NCI-H1417 treated with DMSO at 0.1 percent for 48 hours (cell line): ENCODE data around the gene TRIM59.
"Not testable (repeated sequence)": the region's sequence is repeated elsewhere in the genome, so short reads cannot be mapped to it uniquely, and the experiment has no call there.

Source experiments
- DNase-seq: peaks from one replicate; lab custom pipeline; 2025; lab: John Stamatoyannopoulos, UW

Gene TRIM59

DNA sequence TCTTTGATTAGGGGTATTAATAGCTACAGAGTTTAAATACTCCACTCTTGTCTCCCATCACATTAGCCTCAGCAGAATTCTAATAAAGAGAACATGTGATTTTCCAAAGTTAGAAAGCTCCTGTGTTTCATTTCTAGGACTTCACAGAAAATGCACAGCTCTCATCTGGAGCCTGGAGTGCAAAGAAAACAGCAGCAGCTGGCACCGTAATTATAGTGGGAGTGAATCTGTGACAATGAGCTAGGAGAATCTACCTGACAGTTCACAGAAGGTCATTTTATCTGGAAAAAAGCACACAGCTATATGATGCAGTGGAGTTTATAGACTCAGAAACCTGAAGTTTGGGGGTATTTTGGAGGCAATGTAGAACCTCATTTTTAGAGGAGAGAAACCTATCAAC is 5.4 kb upstream of the TRIM59 start:
- peak; percentile 70 for DNase-seq

DNA sequence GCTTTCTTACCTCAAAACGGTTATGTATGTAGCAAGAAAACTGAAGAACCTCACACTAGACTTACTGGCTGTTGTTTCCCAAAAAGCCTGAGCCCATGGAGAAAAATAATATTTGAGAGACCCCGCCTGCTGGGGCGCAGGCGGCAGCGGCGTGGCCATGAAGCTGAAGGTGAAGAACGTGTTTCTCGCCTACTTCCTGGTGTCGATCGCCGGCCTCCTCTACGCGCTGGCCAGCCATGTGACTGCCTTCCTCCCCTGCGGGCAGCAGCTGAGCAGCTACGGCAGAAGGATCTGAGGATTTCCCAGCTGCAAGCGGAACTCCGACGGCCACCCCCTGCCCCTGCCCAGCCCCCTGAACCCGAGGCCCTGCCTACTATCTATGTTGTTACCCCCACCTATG is 2.7 kb upstream of the TRIM59 start:
- DNase-seq: not testable (repeated sequence)

DNA sequence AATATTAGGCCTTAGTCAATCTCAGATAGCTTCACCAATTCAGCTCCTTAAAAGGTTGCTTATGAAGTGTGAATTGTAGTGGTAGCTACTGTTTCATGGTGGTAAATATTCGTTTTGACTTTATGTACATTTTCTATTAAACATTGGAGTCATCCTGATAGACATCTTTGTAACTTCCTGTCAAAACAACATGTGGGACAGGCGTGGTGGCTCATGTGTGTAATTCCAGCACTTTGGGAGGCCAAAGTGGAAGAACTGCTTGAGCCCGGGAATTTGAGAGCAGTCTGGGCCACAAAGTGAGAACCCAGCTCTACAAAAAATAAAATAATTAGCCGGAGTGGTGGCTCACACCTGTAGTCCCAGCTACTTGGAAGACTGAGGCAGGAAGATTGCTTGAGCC is 2.0 kb upstream of the TRIM59 start:
- DNase-seq: no peak

DNA sequence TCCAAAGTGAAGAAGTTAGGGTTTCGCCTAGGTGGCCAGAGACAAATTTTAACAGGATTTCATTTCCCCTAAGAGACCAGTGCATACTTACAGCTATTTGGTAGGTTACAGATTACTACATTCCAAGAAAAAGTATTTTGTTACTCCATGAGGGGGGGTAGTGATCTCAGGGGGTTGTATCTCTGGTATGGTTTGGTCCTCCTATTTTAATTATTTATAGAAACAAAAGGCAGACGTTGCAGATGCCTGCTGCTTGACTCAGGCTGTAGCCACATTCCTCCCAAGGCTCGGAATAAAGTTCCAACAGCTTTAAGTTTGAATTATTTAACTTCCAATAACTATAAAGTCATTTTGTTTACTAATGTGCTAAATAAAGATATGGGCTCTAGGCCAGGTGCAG is 1.3 kb upstream of the TRIM59 start:
- DNase-seq: no peak

DNA sequence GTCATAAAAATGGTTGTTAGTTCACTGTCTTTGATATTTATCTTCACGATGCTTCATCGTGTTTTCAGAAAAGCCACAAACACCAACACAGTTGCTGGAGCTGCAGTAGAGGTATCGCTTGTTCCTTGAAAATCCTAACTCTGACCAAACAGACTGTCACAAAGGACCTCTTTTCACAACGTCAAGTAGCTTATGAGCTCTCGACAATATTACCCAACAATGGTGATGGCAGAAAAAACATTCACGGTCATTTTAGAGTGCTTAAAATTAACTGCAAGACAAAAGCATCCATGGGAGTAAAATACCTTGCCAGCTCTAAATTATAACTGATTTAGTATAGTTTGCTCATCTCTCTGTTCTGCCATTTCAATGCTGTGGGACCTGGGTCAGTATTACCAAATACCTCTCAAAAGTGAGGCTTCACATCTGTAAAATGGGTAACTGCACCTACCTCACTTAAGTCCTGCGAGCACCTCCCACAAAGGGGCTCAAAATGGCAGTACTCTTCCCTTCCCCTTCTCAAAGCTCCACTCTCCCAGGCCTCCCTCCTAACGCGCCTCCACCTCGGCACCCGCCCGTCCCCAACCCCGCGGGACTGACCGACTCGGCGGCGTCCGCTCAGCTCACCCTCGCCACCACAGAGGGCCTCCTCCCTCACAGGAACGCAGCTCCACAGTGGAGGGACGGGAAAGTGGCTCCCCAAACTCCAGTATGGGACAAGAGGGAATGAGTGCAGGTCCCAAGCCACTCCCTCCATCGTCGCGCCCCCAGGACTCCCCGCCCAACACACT is 546 bp downstream of the TRIM59 start:
- DNase-seq: no peak

DNA sequence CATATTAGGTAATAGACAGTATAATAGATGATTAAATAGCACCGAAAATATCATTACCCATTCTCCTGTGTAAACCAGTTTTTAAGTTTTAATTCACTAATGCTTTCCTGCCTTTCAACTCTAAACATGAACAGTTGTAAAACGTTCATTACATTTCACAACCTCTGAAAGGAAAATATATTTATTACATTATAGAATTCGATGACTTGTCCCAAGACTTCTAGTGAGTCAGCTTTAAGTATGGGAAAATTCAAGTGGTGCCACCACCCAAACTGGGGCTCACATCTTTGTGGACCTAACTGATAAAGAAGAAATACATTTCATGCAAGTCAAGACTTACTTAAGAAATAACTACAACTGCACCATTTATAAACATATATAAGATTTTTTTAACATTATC is 2.0 kb downstream of the TRIM59 start:
- no peak for DNase-seq

DNA sequence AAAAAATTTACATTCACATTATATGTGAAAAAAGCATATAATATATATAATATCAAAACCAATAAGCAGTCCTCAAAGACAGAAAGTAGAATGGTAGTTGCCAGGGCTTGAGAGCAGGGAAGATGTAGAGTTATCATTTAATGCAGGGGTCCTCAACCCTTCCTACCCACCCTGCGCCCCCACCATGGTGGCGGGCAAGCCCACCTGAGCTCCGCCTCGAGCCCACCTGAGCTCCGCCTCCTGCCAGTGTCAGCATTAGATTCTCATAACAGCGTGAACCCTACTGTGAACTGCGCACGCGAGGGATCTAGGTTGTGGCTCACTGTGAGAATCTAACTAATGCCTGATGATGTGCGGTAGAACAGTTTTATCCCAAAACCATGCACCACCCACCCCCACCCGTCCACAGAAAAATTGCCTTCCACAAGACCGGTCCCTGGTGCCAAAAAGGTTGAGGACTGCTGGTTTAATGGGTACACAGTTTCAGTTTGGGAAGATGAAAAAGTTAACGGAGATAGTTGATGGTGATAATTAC is 3.0 kb downstream of the TRIM59 start:
- no peak for DNase-seq

DNA sequence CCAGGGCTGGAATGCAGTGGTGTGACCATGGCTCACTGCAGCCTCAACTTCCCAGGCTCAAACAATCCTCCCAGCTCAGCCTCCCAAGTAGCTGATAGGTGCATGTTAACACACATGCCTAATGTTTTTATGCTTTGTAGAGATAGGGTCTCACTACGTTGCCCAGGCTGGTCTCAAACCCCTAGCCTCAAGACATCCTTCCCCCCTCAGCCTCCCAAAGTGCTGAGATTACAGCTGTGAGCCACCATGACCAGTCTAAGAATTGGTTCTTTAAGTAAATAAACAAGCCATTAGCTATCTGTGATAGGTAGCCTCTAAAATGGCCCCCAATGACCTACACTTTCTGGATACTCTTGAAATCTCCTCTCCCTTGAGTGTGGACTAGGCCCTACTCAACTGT is 3.7 kb downstream of the TRIM59 start:
- DNase-seq: no peak

DNA sequence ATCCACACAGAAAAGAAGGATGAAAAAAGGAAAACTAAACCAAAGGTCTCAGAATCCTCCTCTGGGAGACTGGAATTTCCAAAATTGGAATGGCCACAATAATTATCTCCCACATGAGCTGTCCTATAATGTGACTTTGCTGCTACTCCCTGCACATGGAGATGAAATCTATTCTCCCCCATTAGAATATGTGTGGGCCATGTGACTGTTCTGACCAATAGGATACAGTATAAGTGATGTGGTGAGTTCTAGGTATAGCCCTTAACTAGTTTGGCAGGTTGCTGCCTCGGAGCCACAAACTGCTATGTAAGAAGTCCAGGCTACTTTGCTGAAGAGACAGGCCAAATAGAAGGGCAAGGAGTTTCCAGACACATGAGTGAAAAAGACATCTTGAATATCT is 5.2 kb downstream of the TRIM59 start:
- no peak for DNase-seq

DNA sequence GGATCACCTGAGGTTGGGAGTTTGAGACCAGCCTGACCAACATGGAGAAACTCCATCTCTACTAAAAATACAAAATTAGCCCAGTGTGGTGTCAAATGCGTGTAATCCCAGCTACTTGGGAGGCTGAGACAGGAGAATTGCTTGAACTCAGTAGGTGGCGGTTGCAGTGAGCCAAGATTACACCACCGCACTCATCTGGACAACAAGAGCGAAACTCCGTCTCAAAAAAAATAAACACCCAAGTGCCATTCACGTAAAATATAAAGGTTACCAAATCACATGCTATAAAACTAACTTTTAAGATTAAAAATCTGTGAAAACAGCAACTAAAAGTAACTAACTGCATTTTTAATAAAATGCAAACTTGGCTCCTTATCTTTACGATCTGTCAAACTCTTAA is 8.9 kb downstream of the TRIM59 start:
- no peak for DNase-seq

DNA sequence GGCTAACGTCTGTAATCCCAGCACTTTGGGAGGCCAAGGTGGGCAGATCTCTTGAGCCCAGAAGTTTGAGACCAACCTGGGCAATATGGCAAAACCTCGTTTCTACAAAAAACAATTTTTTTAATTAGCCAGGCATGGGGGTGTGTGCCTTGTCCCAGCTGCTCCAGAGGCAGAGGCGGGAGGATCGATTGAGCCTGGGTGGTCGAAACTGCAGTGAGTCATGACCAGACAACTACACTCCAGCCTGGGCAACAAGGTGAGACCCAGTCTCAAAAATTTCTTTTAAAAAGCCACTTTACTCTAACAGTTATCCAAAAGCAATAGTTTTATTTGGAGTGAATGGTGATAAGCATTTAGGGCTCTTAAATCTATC is 12.5 kb downstream of the TRIM59 start:
- DNase-seq: no peak

DNA sequence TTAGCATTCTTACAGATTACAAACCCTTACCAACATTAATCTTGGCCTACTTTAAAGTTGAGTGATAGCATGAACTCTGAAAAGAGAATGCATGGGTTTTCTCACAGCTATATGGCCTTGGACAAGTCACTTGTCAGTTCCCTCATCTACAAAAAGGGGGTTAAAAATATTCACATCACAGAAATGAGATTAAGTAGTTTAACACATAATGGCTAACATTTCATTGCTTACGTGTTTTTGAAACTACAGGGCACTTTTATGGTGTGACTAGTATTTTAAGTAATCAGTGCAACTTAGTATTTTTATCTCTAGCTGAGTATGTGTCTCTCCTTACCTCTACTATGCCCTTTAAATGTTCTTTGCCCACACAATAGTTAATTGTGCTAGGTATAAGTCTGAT is 13.8 kb downstream of the TRIM59 start:
- no peak for DNase-seq

DNA sequence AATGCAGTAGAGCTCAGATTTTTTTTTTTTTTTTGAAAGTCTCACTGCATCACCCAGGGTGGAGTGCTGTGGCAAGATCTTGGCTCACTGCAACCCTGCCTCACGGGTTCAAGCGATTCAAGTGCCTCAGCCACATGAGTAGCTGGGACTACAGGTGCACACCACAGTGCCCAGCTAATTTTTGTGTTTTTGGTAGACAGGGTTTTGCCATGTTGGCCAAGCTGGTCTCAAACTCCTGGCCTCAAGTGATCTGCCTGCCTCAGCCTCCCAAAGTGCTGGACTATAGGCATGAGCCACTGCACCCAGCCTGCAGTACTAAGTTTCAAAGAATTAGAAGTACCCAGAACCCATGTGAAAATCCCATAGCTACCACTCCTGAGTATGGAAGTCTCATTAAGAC is 14.5 kb downstream of the TRIM59 start:
- no peak for DNase-seq

DNA sequence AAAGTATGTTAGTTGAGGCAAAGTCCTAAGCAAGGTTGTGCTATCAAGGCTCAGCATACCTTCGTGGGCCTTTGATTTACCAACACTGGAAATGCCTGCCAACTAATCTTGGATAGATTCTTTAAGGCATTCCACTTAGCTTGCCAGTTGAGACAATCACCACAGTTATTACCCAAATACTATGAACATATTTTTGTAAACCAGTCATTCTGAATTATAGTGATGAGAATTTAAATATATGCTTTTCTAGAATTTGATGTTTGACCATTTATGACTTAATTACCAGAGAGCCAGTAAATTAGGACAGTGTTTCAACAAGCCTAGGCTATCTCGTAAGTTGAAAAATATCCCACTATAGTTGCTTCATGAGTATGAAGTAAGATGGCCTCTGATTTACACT is 15.5 kb downstream of the TRIM59 start:
- DNase-seq: no peak

DNA sequence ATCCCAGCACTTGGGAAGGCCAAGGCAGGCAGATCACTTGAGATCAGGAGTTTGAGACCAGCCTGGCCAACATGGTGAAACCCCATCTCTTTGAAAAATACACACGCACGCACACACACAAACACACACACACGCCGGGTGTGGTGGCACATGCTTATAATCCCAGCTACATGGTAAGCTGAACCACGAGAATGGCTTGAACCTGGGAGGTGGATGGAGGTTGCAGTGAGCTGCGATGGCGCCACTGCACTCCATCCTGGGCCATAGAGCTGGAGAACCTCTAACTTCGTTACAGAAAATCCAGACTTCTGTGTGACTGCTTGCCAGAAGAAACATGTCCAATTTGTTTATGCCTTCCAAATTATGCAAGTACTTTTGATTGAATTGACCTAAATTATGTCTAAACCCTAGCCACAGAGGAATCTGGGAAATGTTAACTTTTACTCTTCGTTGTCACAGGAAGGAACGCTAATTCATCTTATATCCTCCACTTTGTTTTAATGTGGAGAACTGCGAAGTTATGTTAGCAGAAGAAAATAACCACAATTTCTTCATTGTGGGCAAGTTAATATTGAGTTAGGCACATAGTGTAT is 21.7 kb downstream of the TRIM59 start:
- DNase-seq: no peak

DNA sequence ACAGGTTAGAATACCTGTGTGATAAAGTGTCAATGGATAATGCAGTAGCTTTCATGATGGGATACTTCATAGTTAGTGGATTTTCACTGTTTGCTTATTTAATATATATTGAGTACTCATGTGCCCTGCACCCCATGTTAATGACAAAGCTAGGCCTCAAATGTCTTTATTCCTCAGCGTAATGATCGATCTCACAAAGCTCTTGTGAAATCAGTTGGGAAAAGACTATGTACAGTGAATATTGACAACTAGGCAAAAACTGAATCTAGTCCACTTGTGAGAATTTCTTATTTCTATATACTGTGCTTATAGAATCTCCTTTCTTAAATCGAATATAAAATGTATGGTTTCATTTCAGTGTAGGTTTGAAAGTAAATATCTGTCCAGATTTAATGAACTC is 32.3 kb downstream of the TRIM59 start:
- no peak for DNase-seq

DNA sequence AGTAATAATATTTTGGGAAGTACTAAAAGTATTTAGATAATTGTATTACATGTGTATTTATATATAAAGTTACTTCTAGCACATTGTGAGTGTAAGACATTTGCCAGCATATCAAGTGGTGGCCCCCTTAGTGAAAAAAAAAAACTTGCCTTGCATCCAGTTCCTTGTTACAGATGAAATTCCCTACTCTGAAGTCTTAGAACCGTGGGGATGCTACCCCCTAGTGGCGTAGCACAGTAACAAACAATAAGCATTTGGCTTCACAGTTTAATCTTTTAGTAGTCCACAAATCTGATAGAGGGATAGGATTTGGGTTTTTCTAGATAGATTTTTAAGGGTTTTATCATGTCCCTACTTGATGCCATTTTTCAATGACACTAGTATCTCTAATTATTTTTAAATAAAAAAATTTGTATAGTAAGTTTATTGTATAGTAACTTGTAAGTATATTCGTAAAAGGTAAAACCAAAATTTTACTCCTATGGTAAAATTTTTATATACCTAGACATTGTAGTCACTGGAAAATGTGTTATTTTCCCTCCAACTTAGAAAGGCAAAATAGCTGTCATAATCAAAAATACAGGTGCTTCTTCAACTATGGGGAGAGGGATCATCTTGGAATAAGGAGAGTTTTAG is 35.9 kb downstream of the TRIM59 start:
- DNase-seq: peak; percentile 62

DNA sequence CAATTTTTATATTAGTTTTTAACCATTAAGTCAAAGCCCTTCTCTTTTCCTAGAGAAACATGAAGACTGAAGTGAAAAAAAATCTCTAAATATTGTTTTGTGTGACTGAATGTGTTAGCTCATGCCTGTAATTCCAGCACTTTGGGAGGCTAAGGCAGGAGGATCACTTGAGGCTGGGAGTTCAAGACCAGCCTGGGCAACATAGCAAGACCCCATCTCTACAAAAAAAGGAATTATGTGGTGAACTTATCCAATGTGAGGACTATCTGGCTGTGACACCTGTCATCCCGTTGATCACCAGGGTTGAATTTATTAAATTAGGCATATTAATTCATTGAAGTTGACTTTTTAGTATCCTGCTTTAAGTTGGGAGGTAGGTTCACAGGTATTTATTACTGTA is 37.1 kb downstream of the TRIM59 start:
- no peak for DNase-seq

DNA sequence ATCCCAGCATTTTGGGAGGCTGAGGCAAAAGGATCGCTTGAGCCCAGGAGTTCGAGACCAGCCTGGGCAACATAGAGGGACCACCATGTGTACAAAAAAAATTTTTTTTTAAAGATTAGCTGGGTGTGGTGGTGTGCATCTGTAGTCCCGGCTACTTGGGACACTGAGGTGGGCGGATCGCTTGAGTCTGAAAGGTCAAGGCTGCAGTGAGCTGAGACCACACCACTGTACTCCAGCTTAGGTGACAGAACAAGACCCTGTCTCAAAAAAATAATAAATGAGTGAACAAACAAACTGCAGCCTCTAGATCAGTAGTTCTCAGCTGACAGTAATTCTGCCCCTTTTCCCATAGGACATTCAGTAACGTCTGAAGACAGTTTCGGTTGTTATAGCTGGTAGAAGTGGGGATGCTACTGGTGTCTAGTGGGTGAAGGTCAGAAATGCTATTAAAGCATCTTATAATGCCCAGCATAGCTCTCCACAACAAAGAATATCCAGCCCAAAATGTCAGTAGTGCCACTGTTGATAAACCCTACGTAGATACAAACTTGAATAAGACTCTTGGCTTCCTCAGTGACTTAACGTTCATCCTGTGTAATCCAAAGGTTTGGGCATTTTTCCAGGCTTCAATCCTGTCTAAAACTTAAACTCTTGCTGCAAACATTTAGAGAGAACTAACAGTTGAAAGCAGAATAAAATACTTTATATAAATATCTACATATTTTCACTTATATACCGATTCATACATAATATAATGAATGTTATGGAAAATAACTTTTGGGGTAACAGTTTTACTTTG is 39.6 kb downstream of the TRIM59 start:
- DNase-seq: no peak

DNA sequence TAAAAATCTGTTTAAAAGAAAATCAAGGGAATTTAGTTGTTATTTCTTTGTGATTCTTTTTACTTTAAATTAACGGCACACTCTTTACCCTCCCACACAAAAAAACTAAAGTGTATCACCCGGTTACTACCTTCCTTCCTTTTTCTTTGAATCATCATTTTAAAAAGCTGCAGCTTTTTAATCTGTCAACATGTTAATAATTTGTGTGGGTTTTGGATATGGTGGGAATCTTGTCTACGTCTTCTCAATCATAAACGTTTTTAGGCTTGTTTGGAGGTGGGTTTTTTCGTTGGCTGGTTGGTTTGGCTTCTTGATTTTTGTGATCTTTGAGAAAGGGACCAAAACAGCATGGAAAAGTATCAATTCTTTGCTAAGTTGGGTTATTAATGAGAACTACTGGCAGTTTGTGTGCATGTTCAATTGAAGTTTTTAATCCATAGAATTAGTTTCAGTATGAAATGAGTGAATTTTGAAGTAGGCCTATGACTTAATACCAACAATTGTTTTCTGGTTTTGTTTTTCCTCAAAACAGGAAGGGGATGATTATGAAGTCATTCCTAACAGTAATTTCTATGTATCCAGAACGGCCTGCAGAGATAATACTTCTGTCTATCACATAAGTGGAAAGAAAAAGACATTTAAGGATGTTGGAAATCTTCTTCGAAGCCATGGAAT is 45.7 kb downstream of the TRIM59 start:
- DNase-seq: no peak

DNA sequence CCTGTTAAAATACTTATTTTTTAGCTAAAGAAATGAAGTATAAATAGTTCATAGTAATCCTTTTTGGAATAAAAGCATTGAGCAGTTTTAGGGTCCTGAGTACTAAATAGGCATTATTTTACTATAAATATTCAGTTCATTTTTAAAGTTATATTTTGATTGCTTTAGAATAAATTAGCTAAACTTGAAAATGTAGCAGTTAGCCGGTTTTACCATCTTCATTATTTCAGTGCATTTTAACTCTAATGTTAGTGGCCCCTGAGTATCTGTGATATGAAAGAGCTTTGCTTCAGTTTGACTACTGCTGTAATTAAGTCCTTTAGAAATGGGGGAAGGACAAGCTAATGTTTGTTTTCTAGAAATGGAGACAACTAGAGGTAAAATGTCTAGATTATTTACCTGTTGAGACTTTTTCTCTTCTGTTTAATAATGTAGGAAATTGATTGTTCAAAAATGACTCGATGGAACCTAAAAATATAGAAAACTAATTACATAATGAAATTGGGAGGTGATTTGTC is 46.5 kb downstream of the TRIM59 start:
- no peak for DNase-seq
